ENCODE results near the gene RASL10B.

The RASL10B gene

GRCh38 chr17:35693662-35694061 lies 37.8 kb upstream of the RASL10B start:
- Histone ChIP-seq H3K79me2 (ENCODE audit: insufficient read depth, low read depth) (no peaks in the 10 kb centered on the region), H3K9ac (no peak overlapping the region), H4K20me1 (ENCODE audit: insufficient read depth) (no peaks in the 10 kb centered on the region), H3K4me1 (ENCODE audit: low read depth, poor library complexity, severe bottlenecking) (peaks cover 6% of the 10 kb centered on the region), H3K27me3 (ENCODE audit: insufficient read depth, low read depth) (no peaks in the 10 kb centered on the region), H3K4me2 (no peak overlapping the region), H3K36me3 (ENCODE audit: insufficient read depth) (no peaks in the 10 kb centered on the region), H2AFZ (ENCODE audit: low read depth) (no peak overlapping the region), H3K4me3 (IDR thresholded peaks at IDR 0.05; ENCODE audit: insufficient read depth, low read depth, low read length) (no peak overlapping the region), H3K27ac (no peak overlapping the region)
- TF ChIP-seq CTCF (conservative IDR thresholded peaks at IDR 0.05; ENCODE audit: low read depth, low read length): no peak

GRCh38 chr17:35694906-35695305 lies 36.5 kb upstream of the RASL10B start:
- no peak overlapping the region for H3K27ac ChIP-seq
- H3K4me1 ChIP-seq (ENCODE audit: low read depth, poor library complexity, severe bottlenecking): no peaks in the 10 kb centered on the region
- no peak for TF ChIP-seq CTCF (conservative IDR thresholded peaks at IDR 0.05; ENCODE audit: low read depth, low read length)
- H3K4me3 ChIP-seq (IDR thresholded peaks at IDR 0.05; ENCODE audit: insufficient read depth, low read depth, low read length): no peak overlapping the region
- H4K20me1 ChIP-seq (ENCODE audit: insufficient read depth): no peaks in the 10 kb centered on the region
- no peaks in the 10 kb centered on the region for H3K36me3 ChIP-seq (ENCODE audit: insufficient read depth)
- no peak overlapping the region for H3K4me2 ChIP-seq
- no peaks in the 10 kb centered on the region for H3K79me2 ChIP-seq (ENCODE audit: insufficient read depth, low read depth)
- H2AFZ ChIP-seq (ENCODE audit: low read depth): no peak overlapping the region
- H3K9ac ChIP-seq: no peak overlapping the region
- no peaks in the 10 kb centered on the region for H3K27me3 ChIP-seq (ENCODE audit: insufficient read depth, low read depth)

- no peak overlapping the region for H3K9ac ChIP-seq
- no peaks in the 10 kb centered on the region for H3K79me2 ChIP-seq (ENCODE audit: insufficient read depth, low read depth)
- H3K4me3 ChIP-seq (IDR thresholded peaks at IDR 0.05; ENCODE audit: insufficient read depth, low read depth, low read length): no peak overlapping the region
- H3K27me3 ChIP-seq (ENCODE audit: insufficient read depth, low read depth): no peaks in the 10 kb centered on the region
- H3K4me2 ChIP-seq: no peak overlapping the region
- no peaks in the 10 kb centered on the region for H3K4me1 ChIP-seq (ENCODE audit: low read depth, poor library complexity, severe bottlenecking)
- no peaks in the 10 kb centered on the region for H4K20me1 ChIP-seq (ENCODE audit: insufficient read depth)
- H2AFZ ChIP-seq (ENCODE audit: low read depth): no peak overlapping the region
- no peak overlapping the region for H3K27ac ChIP-seq
- H3K36me3 ChIP-seq (ENCODE audit: insufficient read depth): no peaks in the 10 kb centered on the region
- no peak for TF ChIP-seq CTCF (conservative IDR thresholded peaks at IDR 0.05; ENCODE audit: low read depth, low read length)
Measured at GRCh38 chr17:35695613-35696012, 35.8 kb upstream of the RASL10B start.

GRCh38 chr17:35698800-35699199 lies 32.6 kb upstream of the RASL10B start:
- TF ChIP-seq CTCF (conservative IDR thresholded peaks at IDR 0.05; ENCODE audit: low read depth, low read length): no peak
- Histone ChIP-seq H3K4me3 (IDR thresholded peaks at IDR 0.05; ENCODE audit: insufficient read depth, low read depth, low read length) (no peak overlapping the region), H2AFZ (ENCODE audit: low read depth) (no peak overlapping the region), H3K9ac (no peak overlapping the region), H3K4me1 (ENCODE audit: low read depth, poor library complexity, severe bottlenecking) (no peaks in the 10 kb centered on the region), H3K79me2 (ENCODE audit: insufficient read depth, low read depth) (no peaks in the 10 kb centered on the region), H3K36me3 (ENCODE audit: insufficient read depth) (no peaks in the 10 kb centered on the region), H3K27me3 (ENCODE audit: insufficient read depth, low read depth) (no peaks in the 10 kb centered on the region), H3K4me2 (no peak overlapping the region), H4K20me1 (ENCODE audit: insufficient read depth) (no peaks in the 10 kb centered on the region), H3K27ac (no peak overlapping the region)

GRCh38 chr17:35700150-35700549 lies 31.3 kb upstream of the RASL10B start:
- Histone ChIP-seq H3K4me2 (no peak overlapping the region), H3K9ac (no peak overlapping the region), H4K20me1 (ENCODE audit: insufficient read depth) (no peaks in the 10 kb centered on the region), H3K4me1 (ENCODE audit: low read depth, poor library complexity, severe bottlenecking) (no peaks in the 10 kb centered on the region), H3K27ac (no peak overlapping the region), H3K79me2 (ENCODE audit: insufficient read depth, low read depth) (no peaks in the 10 kb centered on the region), H3K36me3 (ENCODE audit: insufficient read depth) (no peaks in the 10 kb centered on the region), H3K27me3 (ENCODE audit: insufficient read depth, low read depth) (no peaks in the 10 kb centered on the region), H3K4me3 (IDR thresholded peaks at IDR 0.05; ENCODE audit: insufficient read depth, low read depth, low read length) (no peak overlapping the region), H2AFZ (ENCODE audit: low read depth) (no peak overlapping the region)
- TF ChIP-seq CTCF (conservative IDR thresholded peaks at IDR 0.05; ENCODE audit: low read depth, low read length): no peak
